HK-2 (cell line): ENCODE data around the gene MCHR1.
"Not testable (repeated sequence)": the region's sequence is repeated elsewhere in the genome, so short reads cannot be mapped to it uniquely, and the experiment has no call there.

Experiments used
- DNase-seq: peaks from one replicate; pipeline ENCODE4 v3.0.0-alpha.2; 2018; ENCODE audit not compliant: unreplicated experiment

The MCHR1 gene

DNA sequence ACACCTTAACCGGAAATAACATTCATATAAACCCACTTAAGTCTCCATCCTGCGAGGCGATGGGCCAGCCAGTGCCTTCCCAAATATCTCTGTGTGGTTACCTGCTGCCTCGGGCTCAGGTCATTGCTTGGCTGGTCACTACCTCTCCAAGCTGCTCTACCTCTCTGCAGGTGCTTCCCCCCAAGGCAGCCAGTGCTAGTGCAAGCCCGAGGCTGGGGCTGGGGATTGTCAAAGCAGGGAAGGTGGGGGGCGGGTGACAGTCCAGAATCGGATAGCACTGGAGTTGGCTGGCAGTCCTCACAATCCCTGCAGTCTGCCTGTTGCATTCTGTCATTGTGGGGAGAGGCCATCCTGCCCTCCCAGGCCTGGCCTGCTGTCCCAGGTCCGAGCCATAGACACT is 11.1 kb downstream of the MCHR1 start:
- no peak for DNase-seq

GRCh38 chr22:40691532-40691931 is 12.2 kb downstream of the MCHR1 start:
- no peak for DNase-seq

DNA sequence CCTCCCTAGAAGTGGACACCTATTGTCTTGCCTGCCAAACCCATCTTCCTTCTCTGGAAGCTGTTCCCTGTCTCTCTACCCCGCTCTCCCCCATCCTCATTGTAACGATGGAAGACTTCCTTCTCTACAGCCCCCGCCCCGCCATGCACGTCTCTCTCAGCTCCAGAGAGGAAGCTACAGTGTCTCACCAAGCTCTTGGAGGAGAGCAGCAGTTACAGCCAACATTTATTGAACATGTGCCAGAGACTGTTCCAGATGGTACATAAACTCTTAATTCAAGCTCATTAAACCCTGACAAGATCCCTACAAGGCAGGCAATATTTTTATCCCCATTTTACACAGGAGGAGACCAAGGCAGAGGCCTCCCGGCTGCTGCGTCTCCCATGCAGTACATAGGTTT is 15.1 kb downstream of the MCHR1 start:
- no peak for DNase-seq

GRCh38 chr22:40701274-40701673 is 22.0 kb downstream of the MCHR1 start:
- DNase-seq = no peak

GRCh38 chr22:40703174-40703573 is 23.9 kb downstream of the MCHR1 start:
- no peak for DNase-seq

DNA sequence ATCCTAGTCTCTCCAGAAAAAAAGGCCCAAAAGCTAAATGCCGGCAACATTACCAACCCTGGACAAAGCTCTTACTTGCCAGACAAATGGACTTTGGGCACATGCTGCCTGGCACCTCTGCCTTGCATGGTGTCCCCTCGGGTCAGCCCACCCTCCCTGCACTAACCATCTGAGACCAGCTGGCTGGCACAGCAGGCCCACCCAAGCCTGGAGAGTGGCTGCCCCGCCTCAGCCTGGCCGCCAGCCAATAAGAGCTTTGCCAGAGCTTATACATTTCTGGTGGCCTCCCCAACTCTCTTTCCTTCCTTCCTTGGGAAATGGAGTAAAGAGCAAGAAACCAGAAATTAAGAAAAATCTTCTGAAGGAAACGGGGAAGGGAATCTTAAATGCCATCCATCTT is 24.5 kb downstream of the MCHR1 start:
- DNase-seq = no peak

DNA sequence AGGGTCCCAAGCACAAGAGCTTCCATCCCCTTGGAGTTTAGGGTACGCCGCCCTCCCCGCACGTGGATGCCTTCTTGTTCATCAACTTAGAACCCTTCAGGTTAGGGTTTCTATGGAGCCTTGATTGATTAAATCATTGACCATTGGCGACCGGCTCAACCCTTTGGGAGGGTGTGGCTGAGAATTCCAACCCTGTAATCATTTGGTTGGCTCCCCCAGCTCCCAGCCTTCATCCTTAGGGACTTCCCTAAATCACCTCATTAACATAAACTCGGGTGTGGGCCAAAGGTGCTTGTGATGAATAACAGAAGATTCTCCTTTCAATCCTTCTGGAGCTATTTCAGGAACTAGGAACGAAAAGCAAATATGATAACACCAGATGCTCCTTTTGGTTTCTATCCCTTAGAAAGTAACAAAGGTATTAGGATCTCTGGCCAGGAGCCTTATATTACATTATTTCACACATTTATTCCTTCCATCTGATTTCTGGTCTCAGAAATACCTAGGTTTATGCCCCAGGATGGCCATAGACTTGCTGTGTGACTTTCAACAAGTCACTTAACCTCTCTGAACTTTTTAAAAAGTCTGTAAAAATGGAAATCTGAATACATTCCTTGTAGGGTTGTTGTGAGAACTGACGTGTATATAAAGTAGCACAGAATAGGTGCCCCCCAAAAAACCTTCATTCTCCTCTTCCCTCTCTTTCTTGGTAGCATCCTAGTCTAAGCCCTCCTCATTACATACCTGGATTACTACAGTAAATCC is 26.8 kb downstream of the MCHR1 start:
- DNase-seq = no peak

DNA sequence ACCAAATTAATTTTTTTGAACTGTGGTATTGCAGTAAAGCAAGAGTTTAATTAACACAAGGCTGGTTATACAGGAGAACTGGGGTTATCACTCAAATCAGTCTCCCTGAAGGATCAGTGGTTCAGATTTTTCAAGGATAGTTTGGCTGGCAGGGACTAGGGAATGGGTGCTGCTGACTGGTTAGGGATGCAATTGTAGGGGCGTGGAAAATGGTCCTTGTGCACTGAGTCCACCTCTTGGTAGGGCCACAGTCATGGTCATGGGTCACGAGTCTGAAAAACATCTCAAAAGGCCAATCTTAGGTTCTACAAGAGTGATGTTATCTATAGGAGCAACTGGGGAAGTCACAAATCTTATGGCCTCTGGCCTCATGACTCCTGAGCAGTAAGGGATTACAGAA is 27.9 kb downstream of the MCHR1 start:
- DNase-seq = no peak

DNA sequence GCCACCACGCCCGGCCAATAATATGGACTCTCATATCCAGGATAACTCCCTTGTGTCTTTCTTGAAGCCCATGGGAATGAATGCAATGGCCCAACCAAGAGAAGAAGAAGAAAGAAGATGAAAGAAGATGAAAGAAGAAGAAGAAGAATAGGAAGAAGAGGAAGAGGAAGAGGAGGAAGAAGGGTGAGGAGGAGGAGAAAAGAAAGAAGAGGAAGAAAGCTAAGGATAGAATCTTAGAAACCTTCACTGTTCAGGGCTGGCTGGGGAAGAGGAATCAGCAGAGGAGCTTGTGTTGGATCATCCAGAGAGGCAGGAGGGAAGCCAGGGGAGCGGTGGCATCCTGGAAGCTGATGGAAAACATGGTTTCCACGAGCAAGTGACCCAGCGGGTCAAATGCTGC is 28.9 kb downstream of the MCHR1 start:
- DNase-seq = no peak

GRCh38 chr22:40709752-40710413 is 30.6 kb downstream of the MCHR1 start:
- DNase-seq = no peak

- no peak for DNase-seq
Observed at GRCh38 chr22:40712311-40712710, 33.0 kb downstream of the MCHR1 start.

DNA sequence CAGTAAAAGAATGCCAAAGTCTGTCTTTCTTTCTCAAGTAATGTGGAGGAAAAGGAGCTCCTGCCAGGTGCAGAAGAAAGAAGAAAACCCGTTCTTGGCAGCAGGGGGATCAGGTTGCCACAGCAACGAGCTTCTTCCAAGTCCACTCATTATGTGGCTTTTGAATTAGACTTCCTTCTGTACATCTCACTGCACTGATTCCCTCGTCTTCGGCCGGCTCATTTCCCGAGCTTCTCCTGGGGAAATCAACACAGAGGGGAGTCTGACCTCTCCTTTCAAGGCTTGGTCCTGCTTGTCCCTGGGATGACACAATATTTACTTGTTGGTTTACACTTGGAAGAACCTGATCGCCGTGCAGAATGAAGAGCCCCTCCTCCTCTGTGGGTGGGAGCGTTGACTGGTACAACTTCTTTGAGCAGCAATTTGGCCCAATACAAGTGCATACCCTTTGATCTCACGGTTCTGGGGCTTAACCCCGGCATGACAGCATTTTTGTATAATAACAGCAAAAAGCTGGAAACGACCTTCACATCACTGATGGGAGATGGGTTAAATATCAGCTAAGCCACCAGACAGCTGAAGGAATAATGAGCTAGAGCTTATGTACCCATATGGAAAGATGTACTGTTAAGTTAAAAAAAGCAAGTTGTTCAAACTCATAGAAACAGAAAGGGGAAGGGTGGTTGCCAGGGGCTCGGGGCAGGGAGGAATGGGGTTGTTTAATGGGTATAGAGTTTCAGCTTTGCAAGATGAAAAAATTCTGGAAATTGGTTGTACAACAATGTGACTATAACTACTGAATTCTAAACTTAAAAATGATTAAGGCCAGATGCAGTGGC is 35.4 kb downstream of the MCHR1 start:
- DNase-seq = no peak

GRCh38 chr22:40716116-40716515 is 36.8 kb downstream of the MCHR1 start:
- DNase-seq = no peak

DNA sequence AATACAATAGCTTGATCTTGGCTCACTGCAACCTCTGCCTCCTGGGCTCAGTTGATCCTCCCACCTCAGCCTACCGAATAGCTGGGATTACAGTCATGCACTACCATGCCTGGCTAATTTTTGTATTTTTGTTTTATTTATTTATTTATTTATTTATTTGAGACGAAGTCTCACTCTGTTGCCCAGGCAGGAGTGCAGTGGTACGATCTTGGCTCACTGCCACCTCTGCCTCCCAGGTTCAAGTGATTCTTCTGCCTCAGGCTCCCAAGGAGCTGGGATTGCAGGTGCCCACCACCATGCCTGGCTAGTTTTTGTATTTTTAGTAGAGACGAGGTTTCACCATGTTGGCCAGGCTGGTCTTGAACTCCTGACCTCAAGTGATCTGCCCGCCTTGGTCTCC is 38.4 kb downstream of the MCHR1 start:
- not testable (repeated sequence) for DNase-seq

DNA sequence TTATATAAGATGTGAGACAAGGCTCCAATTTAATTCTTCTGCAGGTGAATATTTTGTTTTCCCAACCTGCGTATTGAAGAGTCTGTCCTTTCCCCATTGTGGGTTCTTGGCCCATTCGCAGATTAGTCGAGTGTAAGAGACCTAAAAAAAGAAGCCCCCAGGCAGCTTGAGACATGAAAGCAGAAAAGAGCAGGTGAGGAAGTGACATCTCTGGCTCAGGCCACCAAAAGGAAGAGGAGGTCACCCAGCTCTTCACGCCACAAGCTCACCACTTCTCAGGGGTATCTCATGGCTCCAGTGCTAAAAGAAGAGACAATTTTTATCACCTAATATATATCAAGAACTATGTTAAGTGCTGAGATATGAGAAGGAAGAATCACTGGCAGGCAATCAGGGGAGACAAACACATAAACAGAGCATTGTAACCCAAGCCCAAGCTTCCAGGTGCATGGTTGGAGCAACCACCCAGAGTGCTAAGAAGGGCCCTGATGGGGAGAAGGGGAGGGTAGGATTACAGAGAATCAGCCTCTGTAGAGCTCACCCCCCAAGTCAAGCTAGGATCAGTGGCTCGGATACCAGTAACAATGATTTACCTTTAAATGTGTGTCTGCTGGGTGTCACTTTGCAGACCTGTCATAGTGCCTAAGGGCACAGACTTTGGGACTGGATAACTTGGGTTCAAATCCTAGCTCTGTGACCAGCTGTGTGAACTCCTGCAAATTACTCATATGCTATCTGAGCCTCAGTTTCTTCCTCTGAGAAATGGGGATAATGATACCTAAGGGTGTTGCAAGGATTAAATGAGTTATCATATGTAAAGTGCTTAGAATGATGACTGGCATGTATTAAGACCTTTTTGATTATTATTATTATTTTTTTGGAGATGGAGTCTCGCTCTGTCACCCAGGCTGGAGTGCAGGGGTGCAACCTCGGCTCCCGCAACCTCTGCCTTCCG is 39.2 kb downstream of the MCHR1 start:
- no peak for DNase-seq

DNA sequence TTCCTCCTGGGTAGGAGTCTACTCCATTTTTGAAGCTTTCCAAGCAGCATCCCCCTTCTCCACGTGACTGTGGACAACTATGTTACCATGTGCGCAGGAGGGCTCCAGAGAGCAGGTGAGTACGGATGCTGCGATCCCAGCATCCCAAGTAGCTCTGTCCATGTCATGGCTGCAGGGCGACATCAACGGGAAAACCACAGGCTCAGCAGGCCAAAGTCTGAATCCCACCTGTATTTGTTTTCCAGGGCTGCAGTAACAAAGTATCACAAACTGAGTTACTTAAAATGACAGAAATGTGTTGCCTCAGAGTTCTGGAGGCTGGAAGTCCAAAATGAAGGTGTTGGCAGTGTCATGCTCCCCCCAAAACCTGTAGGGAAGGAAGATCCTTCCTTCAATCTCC is 40.3 kb downstream of the MCHR1 start:
- no peak for DNase-seq

DNA sequence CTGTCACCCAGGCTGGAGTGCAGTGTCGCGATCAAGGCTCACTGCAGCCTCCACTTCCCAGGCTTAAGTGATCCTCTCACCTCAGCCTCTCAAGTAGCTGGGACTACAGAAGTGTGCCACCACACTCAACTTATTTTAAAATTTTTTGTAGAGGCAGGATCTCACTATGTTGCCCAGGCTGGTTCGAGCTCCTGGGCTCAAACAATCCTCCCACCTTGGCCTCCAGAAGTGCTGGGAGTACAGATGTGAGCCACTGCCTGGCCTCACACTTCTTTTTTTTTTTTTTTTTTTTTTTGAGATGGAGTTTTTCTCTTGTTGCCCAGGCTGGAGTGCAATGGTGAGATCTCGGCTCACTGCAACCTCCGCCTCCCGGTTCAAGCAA is 40.9 kb downstream of the MCHR1 start:
- DNase-seq = not testable (repeated sequence)

- no peak for DNase-seq
Observed at GRCh38 chr22:40720538-40721256, 41.4 kb downstream of the MCHR1 start.

DNA sequence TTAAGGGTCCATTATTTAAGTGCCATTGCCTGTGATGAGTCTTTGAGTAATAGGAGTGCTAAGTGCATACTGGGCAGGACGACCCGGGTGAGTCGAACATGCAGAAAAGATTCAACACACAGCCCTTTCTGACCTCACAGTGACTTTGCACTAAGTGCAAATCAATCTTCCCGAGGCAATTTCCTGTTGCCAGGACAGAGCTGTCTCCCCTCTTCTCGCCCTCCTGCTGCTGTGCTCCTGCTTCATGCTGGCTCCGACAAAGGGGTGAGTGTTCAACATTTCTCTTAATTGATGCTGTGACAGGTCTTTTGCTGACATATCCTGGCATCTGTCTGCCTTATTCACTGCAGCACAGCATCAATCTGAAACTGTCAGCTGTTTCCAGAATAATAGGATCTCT is 42.0 kb downstream of the MCHR1 start:
- DNase-seq = no peak

DNA sequence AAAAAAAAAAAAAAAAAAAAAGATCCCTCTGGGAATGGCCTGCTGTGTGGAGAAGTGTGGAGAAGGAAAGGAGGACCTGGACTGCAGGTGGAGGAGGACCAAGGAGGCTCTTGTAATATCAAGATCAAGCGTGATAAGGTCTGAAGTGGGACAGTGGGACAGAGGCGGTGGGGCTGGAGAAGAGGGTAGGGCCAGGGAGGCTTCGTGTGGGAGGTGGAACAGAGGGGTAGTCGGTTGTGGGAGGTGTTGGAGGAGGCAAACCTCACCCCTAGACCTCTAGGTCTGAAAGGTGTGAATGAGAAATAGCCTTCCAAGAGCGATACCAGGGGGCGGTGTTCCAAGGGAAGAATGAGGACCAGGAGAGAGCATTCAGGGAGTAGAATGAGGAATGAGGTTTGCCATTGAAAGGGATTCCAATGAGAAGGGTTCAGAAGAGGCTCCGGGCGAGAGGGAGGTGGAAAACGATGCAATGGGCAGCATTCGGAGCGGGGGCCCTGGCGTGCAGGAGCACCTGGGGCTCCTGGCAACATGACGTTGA is 44.2 kb downstream of the MCHR1 start:
- no peak for DNase-seq

DNA sequence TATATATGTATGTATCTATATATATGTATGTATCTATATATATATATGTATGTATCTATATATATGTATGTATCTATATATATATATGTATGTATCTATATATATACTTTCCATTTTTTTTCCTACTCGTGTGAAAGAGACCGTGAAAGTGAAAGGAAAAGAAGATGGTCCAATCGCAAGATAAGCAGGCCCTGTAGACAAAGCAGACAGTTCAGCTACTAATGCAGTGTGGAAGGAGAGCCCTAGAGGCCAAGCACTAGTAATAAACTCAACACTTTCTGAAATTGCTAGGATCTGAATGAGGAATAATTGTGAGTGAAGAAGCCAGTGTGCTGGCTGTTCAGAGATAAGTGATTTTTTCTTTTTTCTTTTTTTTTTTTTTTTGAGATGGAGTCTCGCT is 47.2 kb downstream of the MCHR1 start:
- DNase-seq = no peak
